Liver (tissue), 9 donors: ENCODE data around the gene SMYD2. TPM values are rescaled to one million over a fixed set of nuclear protein-coding genes. Genes with fewer than 3 reads are reported as not detected.
A peak's percentile ranks its signal among the peaks of the same experiment; 100 is the strongest.

Experiments used
- DNase-seq: peaks from one replicate; pipeline ENCODE4 v3.0.0-alpha.2; 2017; ENCODE audit warnings: low spot score
- H3K27ac ChIP-seq, 2 donors: one replicate each; pipeline ENCODE4 v1.7.0; 2013; ENCODE audit warnings: inconsistent platforms in 2 of 2, low read length in 2 of 2, control low read depth in 1 of 2, low read depth in 1 of 2, mild to moderate bottlenecking in 1 of 2
- H3K27me3 ChIP-seq, 4 donors: one replicate each; pipeline versions ENCODE4 v1.6.1 to v1.7.0; 2013; ENCODE audit warnings: low read length in 3 of 4, inconsistent platforms in 1 of 4, mild to moderate bottlenecking in 1 of 4, moderate library complexity in 1 of 4; ENCODE audit not compliant: control insufficient read depth in 4 of 4, insufficient read depth in 4 of 4
- H3K36me3 ChIP-seq, 4 donors: one replicate each; pipeline versions ENCODE4 v1.6.1 to v1.7.0; 2013; ENCODE audit warnings: low read length in 3 of 4, mild to moderate bottlenecking in 3 of 4, low read depth in 1 of 4, moderate library complexity in 1 of 4; ENCODE audit not compliant: control insufficient read depth in 4 of 4, insufficient read depth in 3 of 4
- H3K4me1 ChIP-seq, 4 donors: one replicate each; pipeline versions ENCODE4 v1.6.1 to v1.7.0; 2013; ENCODE audit warnings: low read length in 3 of 4, mild to moderate bottlenecking in 3 of 4, moderate library complexity in 1 of 4; ENCODE audit not compliant: control insufficient read depth in 4 of 4, insufficient read depth in 4 of 4
- H3K4me3 ChIP-seq, 3 donors: one replicate each; pipeline versions ENCODE4 v1.6.1 to v1.7.0; 2013; ENCODE audit warnings: low read length in 3 of 3, control low read depth in 1 of 3, low read depth in 1 of 3, mild to moderate bottlenecking in 1 of 3
- H3K9ac ChIP-seq, 2 donors: one replicate each; pipeline ENCODE4 v1.7.0; 2013; ENCODE audit warnings: low read length in 2 of 2, mild to moderate bottlenecking in 2 of 2, moderate library complexity in 2 of 2, control low read depth in 1 of 2, low read depth in 1 of 2
- H3K9me3 ChIP-seq, 4 donors: one replicate each; pipeline versions ENCODE4 v1.6.1 to v1.7.0; 2013; ENCODE audit warnings: low read length in 3 of 4; ENCODE audit not compliant: control insufficient read depth in 4 of 4
- EGR1 ChIP-seq, 2 donors: IDR thresholded peaks; 2 replicates each; pipeline ENCODE4 v1.6.1; 2016 to 2018; ENCODE audit warnings: antibody characterized with exemption in 2 of 2, low read depth in 2 of 2
- FOXA1 ChIP-seq: IDR thresholded peaks from 2 replicates; pipeline ENCODE4 v1.6.1; 2016; ENCODE audit warnings: antibody characterized with exemption
- HNF4G ChIP-seq: IDR thresholded peaks from 2 replicates; pipeline ENCODE4 v1.6.1; 2016; ENCODE audit warnings: antibody characterized with exemption
- JUND ChIP-seq, 2 donors: IDR thresholded peaks; 2 replicates each; pipeline ENCODE4 v1.6.1; 2016; ENCODE audit warnings: antibody characterized with exemption in 2 of 2
- MAX ChIP-seq: IDR thresholded peaks from 2 replicates; pipeline ENCODE4 v1.6.1; 2016; ENCODE audit warnings: antibody characterized with exemption
- NR2F2 ChIP-seq: IDR thresholded peaks from 2 replicates; pipeline ENCODE4 v1.6.1; 2016; ENCODE audit warnings: antibody characterized with exemption
- RAD21 ChIP-seq, 2 donors: IDR thresholded peaks; 2 replicates each; pipeline ENCODE4 v1.6.1; 2016; ENCODE audit warnings: antibody characterized with exemption in 2 of 2, mild to moderate bottlenecking in 2 of 2
- RXRA ChIP-seq, 2 donors: IDR thresholded peaks; 2 replicates each; pipeline ENCODE4 v1.6.1; 2017 to 2018; ENCODE audit warnings: antibody characterized with exemption in 2 of 2, mild to moderate bottlenecking in 1 of 2
- SP1 ChIP-seq: IDR thresholded peaks from 2 replicates; pipeline ENCODE4 v1.6.1; 2018; ENCODE audit warnings: antibody characterized with exemption, mild to moderate bottlenecking
- YY1 ChIP-seq: IDR thresholded peaks from 2 replicates; pipeline ENCODE4 v1.6.1; 2016; ENCODE audit warnings: antibody characterized with exemption, mild to moderate bottlenecking
- ZBTB33 ChIP-seq: IDR thresholded peaks from 2 replicates; pipeline ENCODE4 v1.6.1; 2016; ENCODE audit warnings: antibody characterized with exemption
- WGBS: extraction: QIAGEN DNeasy Blood & Tissue Kit; methylation state at CpG from one replicate; pipeline ENCODE4 v1.1.7; 2013; 5-methylcytosine and 5-hydroxymethylcytosine counted together
- polyA plus RNA-seq, 2 donors: library from polyadenylated mRNA; stranded (reverse) in 1 of 2; unstranded in 1 of 2; fragments of 200-250 nt in 1 of 2; fragments of >200 nt in 1 of 2; fragmentation: Nextera tagmentation in 1 of 2; extraction: Ambion mirVana in 1 of 2; gene quantifications; one replicate each; pipeline versions ENCODE4 v1.2.1 to v1.2.3, GENCODE V29; 2013 to 2015
- total RNA-seq, 2 donors: library from RNA; depleted of rRNA; stranded (reverse); fragments of >200 nt; gene quantifications; one replicate each; pipeline ENCODE4 v1.2.3, GENCODE V29; 2014
- donor health status: healthy.
- donor health status: healthy.
- donor health status: healthy.
- donor health status: healthy.
- donor health status: healthy.

The SMYD2 gene
- total and polyA plus RNA-seq, 4 donors: 11.9 to 20.2 (median 17.2) TPM

GRCh38 chr1:214305164-214305751 is 24.3 kb downstream of the SMYD2 start:
- 95% methylated on average over 9 of the region's 9 CpGs for WGBS
- no peak for TF ChIP-seq SP1
- no peak for TF ChIP-seq JUND (IDR thresholded peaks at IDR 0.05)
- no peak for TF ChIP-seq EGR1 (IDR thresholded peaks at IDR 0.05; ENCODE audit: low read depth in 2 of 2)
- no peak for TF ChIP-seq ZBTB33
- TF ChIP-seq NR2F2: no peak
- no peak for TF ChIP-seq RAD21 (IDR thresholded peaks at IDR 0.05)
- no peak for TF ChIP-seq MAX

GRCh38 chr1:214306269-214306668 is 25.3 kb downstream of the SMYD2 start:
- Histone ChIP-seq H3K27me3 (no peaks in the 10 kb centered on the region), H3K27ac (no peak overlapping the region), H3K36me3 (no peaks in the 10 kb centered on the region), H3K4me1 (peaks cover 0 to 11% (median 4%) of the 10 kb centered on the region in 4 donors), H3K4me3 (no peak overlapping the region), H3K9me3 (no peaks in the 10 kb centered on the region), H3K9ac (no peak overlapping the region)
- no peak for DNase-seq
- WGBS: 97% methylated on average over 6 of the region's 6 CpGs
- TF ChIP-seq RXRA (IDR thresholded peaks at IDR 0.05) (no peak), SP1 (no peak), YY1 (no peak), FOXA1 (no peak)

More at GRCh38 chr1:214305164-214305751, 24.3 kb downstream of the SMYD2 start:
- H3K27ac ChIP-seq: no peak overlapping the region
- H3K4me3 ChIP-seq: no peak overlapping the region
- peaks cover 0 to 7% (median 2%) of the 10 kb centered on the region in 4 donors for H3K4me1 ChIP-seq
- no peak overlapping the region for H3K9ac ChIP-seq
- no peaks in the 10 kb centered on the region for H3K9me3 ChIP-seq
- no peak for DNase-seq
- no peaks in the 10 kb centered on the region for H3K27me3 ChIP-seq
- H3K36me3 ChIP-seq: no peaks in the 10 kb centered on the region

- TF ChIP-seq YY1: peak; percentile 14
- no peak for TF ChIP-seq HNF4G
- Histone ChIP-seq H3K27ac (peak overlapping the region in 1 of 2 donors; percentile 26), H3K9me3 (no peaks in the 10 kb centered on the region), H3K4me1 (peaks cover 0 to 30% (median 12%) of the 10 kb centered on the region in 4 donors), H3K9ac (no peak overlapping the region), H3K4me3 (no peak overlapping the region), H3K36me3 (no peaks in the 10 kb centered on the region), H3K27me3 (no peaks in the 10 kb centered on the region)
- no peak for DNase-seq
- WGBS: 44% methylated on average over 3 of the region's 3 CpGs
Measured at GRCh38 chr1:214310010-214310409, 29.1 kb downstream of the SMYD2 start.
